Thyroid gland (tissue), 4 donors: ENCODE results near the gene RETREG1.

Experiments
- POLR2A ChIP-seq, 2 donors: fragments of 450-650 bp; IDR thresholded peaks; one replicate each; pipeline ENCODE4 v1.6.1; 2017; ENCODE audit warnings: antibody characterized with exemption in 2 of 2, mild to moderate bottlenecking in 2 of 2, moderate library complexity in 1 of 2
- TF ChIP-seq, protein P1 (sequence below), 6 experiments: fragments of 200-600 bp in 3 of 6; fragments of 450-650 bp in 3 of 6; sonication (generic) in 3 of 6; IDR thresholded peaks; one replicate each; pipeline ENCODE4 v1.5.1; 2016 to 2019; ENCODE audit warnings: antibody characterized with exemption in 6 of 6, mild to moderate bottlenecking in 2 of 6, inconsistent platforms in 1 of 6, moderate library complexity in 1 of 6

DNA sequence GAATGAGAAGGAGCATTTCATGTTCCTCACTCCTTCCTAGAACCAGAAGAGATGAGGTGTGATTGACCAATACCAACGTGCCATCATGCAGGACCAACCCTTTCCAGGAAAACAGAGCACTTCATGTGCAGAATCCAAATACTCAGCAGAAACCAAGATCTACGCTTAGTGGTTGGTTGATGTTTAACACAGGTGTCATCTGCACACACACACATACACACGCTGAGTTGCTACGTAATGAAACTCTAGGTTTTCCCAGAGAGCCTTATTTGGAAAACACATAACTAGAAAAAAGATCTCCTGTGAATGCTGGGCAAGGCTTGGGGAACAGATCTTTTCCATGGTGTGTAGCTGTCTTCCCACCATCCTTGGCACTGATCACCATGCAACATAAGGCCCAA is 130.1 kb downstream of the RETREG1 start:
- TF ChIP-seq, protein P1, sequence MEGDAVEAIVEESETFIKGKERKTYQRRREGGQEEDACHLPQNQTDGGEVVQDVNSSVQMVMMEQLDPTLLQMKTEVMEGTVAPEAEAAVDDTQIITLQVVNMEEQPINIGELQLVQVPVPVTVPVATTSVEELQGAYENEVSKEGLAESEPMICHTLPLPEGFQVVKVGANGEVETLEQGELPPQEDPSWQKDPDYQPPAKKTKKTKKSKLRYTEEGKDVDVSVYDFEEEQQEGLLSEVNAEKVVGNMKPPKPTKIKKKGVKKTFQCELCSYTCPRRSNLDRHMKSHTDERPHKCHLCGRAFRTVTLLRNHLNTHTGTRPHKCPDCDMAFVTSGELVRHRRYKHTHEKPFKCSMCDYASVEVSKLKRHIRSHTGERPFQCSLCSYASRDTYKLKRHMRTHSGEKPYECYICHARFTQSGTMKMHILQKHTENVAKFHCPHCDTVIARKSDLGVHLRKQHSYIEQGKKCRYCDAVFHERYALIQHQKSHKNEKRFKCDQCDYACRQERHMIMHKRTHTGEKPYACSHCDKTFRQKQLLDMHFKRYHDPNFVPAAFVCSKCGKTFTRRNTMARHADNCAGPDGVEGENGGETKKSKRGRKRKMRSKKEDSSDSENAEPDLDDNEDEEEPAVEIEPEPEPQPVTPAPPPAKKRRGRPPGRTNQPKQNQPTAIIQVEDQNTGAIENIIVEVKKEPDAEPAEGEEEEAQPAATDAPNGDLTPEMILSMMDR (IDR thresholded peaks at IDR 0.05), result no peak
- TF ChIP-seq POLR2A (IDR thresholded peaks at IDR 0.05), result no peak
